ENCODE data around the gene SH2D3C.

The SH2D3C gene

GRCh38 chr9:127778280-127779135 is at the start of gene SH2D3C:
TSS of gene SH2D3C (minus strand) at chr9:127778666. CDS start at chr9:127778627, 39 bp downstream.
- Histone ChIP-seq H3K9me3 (ENCODE audit: control insufficient read depth, insufficient read depth, low read length) (no peaks in the 10 kb centered on the region), H3K36me3 (ENCODE audit: insufficient read depth, low read length) (no peaks in the 10 kb centered on the region), H3K9ac (ENCODE audit: low read depth, low read length) (no peak within 1 kb of the TSS), H3K4me1 (ENCODE audit: insufficient read depth, low read length) (peaks cover 10% of the 10 kb centered on the region; the same call in 1 of the 2 replicates)

GRCh38 chr9:127826253-127826913 is 47.9 kb upstream of the SH2D3C start:
- H3K9ac ChIP-seq (ENCODE audit: low read depth, low read length) = no peak overlapping the region

GRCh38 chr9:127825319-127826051 is 47.0 kb upstream of the SH2D3C start:
- Histone ChIP-seq H3K9ac (ENCODE audit: low read depth, low read length) (peak overlapping the region; percentile 14), H3K36me3 (ENCODE audit: insufficient read depth, low read length) (no peaks in the 10 kb centered on the region), H3K4me1 (ENCODE audit: insufficient read depth, low read length) (peaks cover 19% of the 10 kb centered on the region), H3K9me3 (ENCODE audit: control insufficient read depth, insufficient read depth, low read length) (no peaks in the 10 kb centered on the region)

More at GRCh38 chr9:127826253-127826913, 47.9 kb upstream of the SH2D3C start:
- peaks cover 19% of the 10 kb centered on the region for H3K4me1 ChIP-seq (ENCODE audit: insufficient read depth, low read length)
- H3K36me3 ChIP-seq (ENCODE audit: insufficient read depth, low read length) = no peaks in the 10 kb centered on the region
- no peaks in the 10 kb centered on the region for H3K9me3 ChIP-seq (ENCODE audit: control insufficient read depth, insufficient read depth, low read length)

GRCh38 chr9:127822108-127822507 is 43.6 kb upstream of the SH2D3C start:
- H3K9ac ChIP-seq (ENCODE audit: low read depth, low read length) = no peak overlapping the region
- no peaks in the 10 kb centered on the region for H3K9me3 ChIP-seq (ENCODE audit: control insufficient read depth, insufficient read depth, low read length)
- H3K4me1 ChIP-seq (ENCODE audit: insufficient read depth, low read length) = peaks cover 9% of the 10 kb centered on the region; the same call in 1 of the 2 replicates
- no peaks in the 10 kb centered on the region for H3K36me3 ChIP-seq (ENCODE audit: insufficient read depth, low read length)

- Histone ChIP-seq H3K4me1 (ENCODE audit: insufficient read depth, low read length) (no peaks in the 10 kb centered on the region), H3K36me3 (ENCODE audit: insufficient read depth, low read length) (peaks cover 4% of the 10 kb centered on the region; the same call in 1 of the 2 replicates), H3K9me3 (ENCODE audit: control insufficient read depth, insufficient read depth, low read length) (no peaks in the 10 kb centered on the region), H3K9ac (ENCODE audit: low read depth, low read length) (no peak overlapping the region)
These were observed 40.1 kb upstream of the SH2D3C start for GRCh38 chr9:127818574-127818973.

GRCh38 chr9:127817881-127818434 is 39.5 kb upstream of the SH2D3C start:
- H3K4me1 ChIP-seq (ENCODE audit: insufficient read depth, low read length) = no peaks in the 10 kb centered on the region
- peaks cover 6% of the 10 kb centered on the region; the same call in 1 of the 2 replicates for H3K36me3 ChIP-seq (ENCODE audit: insufficient read depth, low read length)
- H3K9me3 ChIP-seq (ENCODE audit: control insufficient read depth, insufficient read depth, low read length) = no peaks in the 10 kb centered on the region
- no peak overlapping the region for H3K9ac ChIP-seq (ENCODE audit: low read depth, low read length)

- no peak overlapping the region for H3K9ac ChIP-seq (ENCODE audit: low read depth, low read length)
- H3K9me3 ChIP-seq (ENCODE audit: control insufficient read depth, insufficient read depth, low read length) = no peaks in the 10 kb centered on the region
- peaks cover 9% of the 10 kb centered on the region for H3K36me3 ChIP-seq (ENCODE audit: insufficient read depth, low read length)
- H3K4me1 ChIP-seq (ENCODE audit: insufficient read depth, low read length) = no peaks in the 10 kb centered on the region
These were observed 38.3 kb upstream of the SH2D3C start for GRCh38 chr9:127816728-127817127.

- H3K9ac ChIP-seq (ENCODE audit: low read depth, low read length) = no peak overlapping the region
- no peaks in the 10 kb centered on the region for H3K4me1 ChIP-seq (ENCODE audit: insufficient read depth, low read length)
- peaks cover 12% of the 10 kb centered on the region for H3K36me3 ChIP-seq (ENCODE audit: insufficient read depth, low read length)
- H3K9me3 ChIP-seq (ENCODE audit: control insufficient read depth, insufficient read depth, low read length) = no peaks in the 10 kb centered on the region
These were observed 37.9 kb upstream of the SH2D3C start for GRCh38 chr9:127816362-127816725.

- Histone ChIP-seq H3K9me3 (ENCODE audit: control insufficient read depth, insufficient read depth, low read length) (no peaks in the 10 kb centered on the region), H3K4me1 (ENCODE audit: insufficient read depth, low read length) (no peaks in the 10 kb centered on the region), H3K36me3 (ENCODE audit: insufficient read depth, low read length) (peaks cover 12% of the 10 kb centered on the region), H3K9ac (ENCODE audit: low read depth, low read length) (no peak overlapping the region)
These were observed 37.3 kb upstream of the SH2D3C start for GRCh38 chr9:127815512-127816361.

GRCh38 chr9:127814619-127815511 is 36.4 kb upstream of the SH2D3C start:
- Histone ChIP-seq H3K36me3 (ENCODE audit: insufficient read depth, low read length) (peaks cover 12% of the 10 kb centered on the region), H3K9me3 (ENCODE audit: control insufficient read depth, insufficient read depth, low read length) (no peaks in the 10 kb centered on the region), H3K4me1 (ENCODE audit: insufficient read depth, low read length) (no peaks in the 10 kb centered on the region; the same call in 1 of the 2 replicates), H3K9ac (ENCODE audit: low read depth, low read length) (no peak overlapping the region)

GRCh38 chr9:127813686-127814226 is 35.3 kb upstream of the SH2D3C start:
- H3K9me3 ChIP-seq (ENCODE audit: control insufficient read depth, insufficient read depth, low read length) = no peaks in the 10 kb centered on the region
- H3K4me1 ChIP-seq (ENCODE audit: insufficient read depth, low read length) = no peaks in the 10 kb centered on the region; the same call in 1 of the 2 replicates
- peaks cover 12% of the 10 kb centered on the region for H3K36me3 ChIP-seq (ENCODE audit: insufficient read depth, low read length)
- no peak overlapping the region for H3K9ac ChIP-seq (ENCODE audit: low read depth, low read length)

- Histone ChIP-seq H3K9ac (ENCODE audit: low read depth, low read length) (no peak overlapping the region), H3K36me3 (ENCODE audit: insufficient read depth, low read length) (peaks cover 12% of the 10 kb centered on the region), H3K4me1 (ENCODE audit: insufficient read depth, low read length) (no peaks in the 10 kb centered on the region; the same call in 1 of the 2 replicates), H3K9me3 (ENCODE audit: control insufficient read depth, insufficient read depth, low read length) (no peaks in the 10 kb centered on the region)
These were observed 34.6 kb upstream of the SH2D3C start for GRCh38 chr9:127812936-127813675.
